Chondrocyte (in vitro differentiated cells): ENCODE data around the gene ALCAM. TPM values are rescaled to one million over a fixed set of nuclear protein-coding genes. Genes with fewer than 3 reads are reported as not detected.
A peak's percentile ranks its signal among the peaks of the same experiment; 100 is the strongest.

ENCODE experiments used
- DNase-seq: peaks from one replicate; pipeline ENCODE4 v3.0.0; 2021; ENCODE audit warnings: mixed read lengths, low spot score
- H3K27ac Mint-ChIP-seq: one replicate; pipeline ENCODE4 v1.8.0; 2021; ENCODE audit warnings: mild to moderate bottlenecking, moderate library complexity, mixed read lengths; ENCODE audit not compliant: unreplicated experiment
- H3K27me3 Mint-ChIP-seq: 2 replicates; pipeline ENCODE4 v1.8.0; 2021; ENCODE audit warnings: low read depth, mixed read lengths
- H3K36me3 Mint-ChIP-seq: 2 replicates; pipeline ENCODE4 v1.8.0; 2021; ENCODE audit warnings: low read depth, mixed read lengths
- H3K4me1 Mint-ChIP-seq: 2 replicates; pipeline ENCODE4 v1.8.0; 2021; ENCODE audit warnings: low read depth, mild to moderate bottlenecking, mixed read lengths
- H3K4me3 Mint-ChIP-seq: one replicate; pipeline ENCODE4 v1.8.0; 2021; ENCODE audit warnings: mild to moderate bottlenecking, moderate library complexity, mixed read lengths; ENCODE audit not compliant: unreplicated experiment
- H3K9me3 Mint-ChIP-seq: 2 replicates; pipeline ENCODE4 v1.8.0; 2021; ENCODE audit warnings: low read depth, mixed read lengths
- long read RNA-seq: library from polyadenylated mRNA; stranded (forward); transcript quantifications from one replicate; pipeline ENCODE4 v2.0.0, GENCODE V29; 2021
- total RNA-seq: library from RNA; stranded (reverse); gene quantifications from 3 replicates; pipeline ENCODE4 v1.2.1, GENCODE V29; 2021
- TF ChIP-seq, protein P1 (sequence below): fragments of 200-600 bp; sonication (generic); IDR thresholded peaks from 2 replicates; pipeline ENCODE4 v1.5.0; 2021; ENCODE audit warnings: antibody characterized with exemption, mild to moderate bottlenecking, moderate library complexity

The ALCAM gene
- total RNA-seq: 270 to 658 TPM (median 273 TPM) in 3 replicates
- long read RNA-seq, full-length matches to known transcripts: 607 of 698 reads
- long read RNA-seq, partial matches to known transcripts: 47 of 698 reads
- long read RNA-seq, other reads (novel, unspliced or antisense): 44 of 698 reads

DNA sequence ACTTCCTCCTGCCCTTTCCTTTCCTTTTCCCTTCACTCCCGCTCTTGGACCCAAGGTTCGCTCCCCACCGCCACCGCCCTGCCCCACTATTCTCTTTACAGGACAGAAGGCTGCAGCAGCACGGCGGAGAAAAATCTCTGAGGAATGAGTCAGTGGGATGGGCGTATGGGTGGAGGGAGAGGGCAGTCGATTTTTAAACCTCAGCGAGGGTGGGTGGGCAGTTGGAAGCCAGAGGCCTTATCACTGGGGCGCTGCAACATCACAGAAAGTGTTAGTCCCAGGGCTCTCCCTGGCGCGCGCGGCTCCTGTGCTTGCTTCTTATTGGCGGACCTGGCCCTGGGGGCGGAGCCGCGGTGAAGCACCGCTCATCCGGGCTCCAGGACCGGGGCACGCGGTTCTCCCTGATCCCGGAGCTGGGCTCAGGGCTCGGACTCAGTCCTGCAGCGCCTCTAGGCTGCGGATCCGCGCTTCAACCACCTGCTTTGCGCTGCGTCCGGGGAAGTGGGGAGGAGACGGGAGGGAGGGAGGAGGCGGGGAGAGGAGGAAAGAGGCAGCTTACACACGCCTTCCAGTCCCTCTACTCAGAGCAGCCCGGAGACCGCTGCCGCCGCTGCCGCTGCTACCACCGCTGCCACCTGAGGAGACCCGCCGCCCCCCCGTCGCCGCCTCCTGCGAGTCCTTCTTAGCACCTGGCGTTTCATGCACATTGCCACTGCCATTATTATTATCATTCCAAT is at the start of gene ALCAM:
Gene ALCAM, plus strand, starts transcription at position 584 of the 737 bp plus-strand sequence.
- TF ChIP-seq, protein P1, sequence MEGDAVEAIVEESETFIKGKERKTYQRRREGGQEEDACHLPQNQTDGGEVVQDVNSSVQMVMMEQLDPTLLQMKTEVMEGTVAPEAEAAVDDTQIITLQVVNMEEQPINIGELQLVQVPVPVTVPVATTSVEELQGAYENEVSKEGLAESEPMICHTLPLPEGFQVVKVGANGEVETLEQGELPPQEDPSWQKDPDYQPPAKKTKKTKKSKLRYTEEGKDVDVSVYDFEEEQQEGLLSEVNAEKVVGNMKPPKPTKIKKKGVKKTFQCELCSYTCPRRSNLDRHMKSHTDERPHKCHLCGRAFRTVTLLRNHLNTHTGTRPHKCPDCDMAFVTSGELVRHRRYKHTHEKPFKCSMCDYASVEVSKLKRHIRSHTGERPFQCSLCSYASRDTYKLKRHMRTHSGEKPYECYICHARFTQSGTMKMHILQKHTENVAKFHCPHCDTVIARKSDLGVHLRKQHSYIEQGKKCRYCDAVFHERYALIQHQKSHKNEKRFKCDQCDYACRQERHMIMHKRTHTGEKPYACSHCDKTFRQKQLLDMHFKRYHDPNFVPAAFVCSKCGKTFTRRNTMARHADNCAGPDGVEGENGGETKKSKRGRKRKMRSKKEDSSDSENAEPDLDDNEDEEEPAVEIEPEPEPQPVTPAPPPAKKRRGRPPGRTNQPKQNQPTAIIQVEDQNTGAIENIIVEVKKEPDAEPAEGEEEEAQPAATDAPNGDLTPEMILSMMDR: peak; percentile 82
- Mint-ChIP-seq H3K4me1 (peaks cover 56% of the 10 kb centered on the region), H3K27ac (peak within 1 kb of the TSS; percentile 99), H3K27me3 (no peaks in the 10 kb centered on the region), H3K4me3 (peak within 1 kb of the TSS; percentile 97), H3K36me3 (peaks cover 2% of the 10 kb centered on the region), H3K9me3 (no peaks in the 10 kb centered on the region)
- DNase-seq: peak; percentile 99

- H3K36me3 Mint-ChIP-seq: no peaks in the 10 kb centered on the region
- DNase-seq: no peak
- TF ChIP-seq, protein P1: no peak
- H3K27ac Mint-ChIP-seq: no peak overlapping the region
- H3K4me1 Mint-ChIP-seq: peaks cover 7% of the 10 kb centered on the region
- H3K27me3 Mint-ChIP-seq: no peaks in the 10 kb centered on the region
- H3K9me3 Mint-ChIP-seq: no peaks in the 10 kb centered on the region
- H3K4me3 Mint-ChIP-seq: no peak overlapping the region
These were observed 48.9 kb upstream of the ALCAM start for GRCh38 chr3:105317841-105318240.

DNA sequence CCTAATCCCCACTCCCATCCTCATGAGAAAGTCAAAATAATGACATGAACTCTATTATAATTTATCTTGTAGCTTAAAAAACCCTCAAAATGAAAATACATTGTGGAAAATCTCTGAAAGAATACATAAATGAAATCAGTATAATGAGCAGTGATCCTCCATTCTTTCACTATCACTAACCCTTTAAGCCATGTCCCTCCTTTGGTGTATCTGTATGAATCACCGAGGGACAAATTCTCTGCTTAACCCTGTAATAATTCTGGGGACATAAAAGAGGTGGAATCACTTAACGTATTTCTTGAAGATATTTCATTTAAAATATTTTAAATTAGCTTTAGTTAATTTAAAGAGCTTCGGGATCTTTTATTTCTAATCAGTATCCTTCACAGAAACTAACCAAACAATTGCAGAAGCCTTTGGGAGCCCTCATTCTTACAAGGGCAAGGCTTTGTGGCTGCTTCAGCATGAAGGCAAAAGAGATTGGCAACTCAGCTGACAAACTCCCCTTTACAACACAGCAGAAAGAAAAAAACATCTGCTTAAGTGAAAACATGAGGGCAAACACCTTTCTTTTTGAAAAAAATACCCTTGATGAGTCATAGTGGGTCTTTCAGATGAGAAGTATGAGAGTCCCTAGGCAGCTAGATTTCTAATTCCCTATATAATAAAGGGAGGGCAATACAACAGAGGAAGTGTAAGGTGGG is 44.0 kb upstream of the ALCAM start:
- TF ChIP-seq, protein P1: no peak
- Mint-ChIP-seq H3K27me3 (no peaks in the 10 kb centered on the region), H3K9me3 (peaks cover 14% of the 10 kb centered on the region), H3K27ac (no peak overlapping the region), H3K4me3 (no peak overlapping the region), H3K36me3 (no peaks in the 10 kb centered on the region), H3K4me1 (no peaks in the 10 kb centered on the region)
- DNase-seq: no peak

DNA sequence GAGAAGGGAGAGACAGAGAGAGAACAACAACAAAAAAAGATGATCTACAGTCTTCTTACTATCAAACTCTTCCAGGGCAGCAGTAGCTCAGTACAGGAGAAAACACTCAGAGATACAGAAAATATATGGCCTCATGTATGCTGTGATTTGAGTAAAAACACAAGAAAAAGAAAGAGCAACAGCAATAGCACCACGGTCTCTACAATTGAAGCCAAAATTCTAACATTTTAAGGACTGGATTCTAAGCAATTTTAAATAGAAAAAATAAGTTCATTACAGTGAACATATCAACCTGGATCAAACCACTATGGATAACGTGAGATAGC is 43.5 kb upstream of the ALCAM start:
- no peak overlapping the region for H3K4me3 Mint-ChIP-seq
- H3K27ac Mint-ChIP-seq: no peak overlapping the region
- no peaks in the 10 kb centered on the region for H3K27me3 Mint-ChIP-seq
- DNase-seq: no peak
- H3K36me3 Mint-ChIP-seq: no peaks in the 10 kb centered on the region
- TF ChIP-seq, protein P1: no peak
- no peaks in the 10 kb centered on the region for H3K4me1 Mint-ChIP-seq
- peaks cover 15% of the 10 kb centered on the region for H3K9me3 Mint-ChIP-seq

- Mint-ChIP-seq H3K4me3 (no peak overlapping the region), H3K36me3 (no peaks in the 10 kb centered on the region), H3K27me3 (no peaks in the 10 kb centered on the region), H3K27ac (no peak overlapping the region), H3K9me3 (peaks cover 17% of the 10 kb centered on the region), H3K4me1 (no peaks in the 10 kb centered on the region)
- TF ChIP-seq, protein P1: no peak
- no peak for DNase-seq
These were observed 41.8 kb upstream of the ALCAM start for GRCh38 chr3:105324951-105325350.
